COLO668 (cell line): ENCODE data around the gene ACER1.
"Not testable (repeated sequence)": the region's sequence is repeated elsewhere in the genome, so short reads cannot be mapped to it uniquely, and the experiment has no call there.

Experiments used
- DNase-seq: peaks from one replicate; lab custom pipeline; 2025; ENCODE audit not compliant: unreplicated experiment; lab: John Stamatoyannopoulos, UW

Gene ACER1

GRCh38 chr19:6292006-6292405, 41.4 kb downstream of the ACER1 start:
- DNase-seq = no peak

DNA sequence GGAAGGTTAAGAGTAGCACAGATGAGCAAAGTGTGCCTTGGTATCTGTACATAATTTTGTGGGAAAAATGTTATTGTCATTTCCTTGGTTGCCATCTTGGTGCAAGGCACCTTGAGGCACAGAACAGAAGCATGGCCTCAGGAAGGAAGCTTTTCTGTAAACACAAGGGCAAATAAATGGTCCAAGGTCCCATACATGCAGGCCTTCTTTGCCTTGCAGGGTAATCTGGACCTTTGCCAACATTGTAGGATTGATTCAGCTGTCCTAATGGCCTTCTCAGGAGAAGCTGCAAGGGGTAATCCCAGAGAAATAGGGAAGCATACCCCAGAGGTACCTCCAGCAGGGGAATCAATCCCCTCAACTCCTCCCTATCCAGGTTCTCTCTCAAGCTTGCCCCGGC, 44.7 kb downstream of the ACER1 start:
- DNase-seq = no peak

GRCh38 chr19:6287269-6287885, 46.0 kb downstream of the ACER1 start:
- DNase-seq = no peak

DNA sequence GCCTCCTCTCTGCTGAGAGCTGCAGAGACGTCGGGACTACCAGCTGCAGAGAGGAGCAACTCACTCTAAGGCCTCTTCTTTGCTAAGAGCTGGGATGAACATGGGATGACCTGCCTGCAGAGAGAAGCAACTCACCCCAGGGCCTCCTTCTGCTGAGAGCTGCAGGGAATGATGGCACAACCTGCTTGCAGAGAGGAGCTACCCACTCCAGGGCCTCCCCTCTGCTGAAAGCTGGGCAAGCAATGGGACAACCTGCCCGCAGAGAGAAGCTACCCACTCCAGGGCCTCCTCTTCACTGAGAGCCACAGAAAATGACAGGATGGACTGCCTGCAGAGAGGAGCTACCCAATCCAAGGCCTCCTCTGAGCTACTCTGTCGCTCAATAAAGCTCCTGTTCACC, 46.7 kb downstream of the ACER1 start:
- DNase-seq = no peak

- DNase-seq = not testable (repeated sequence)
Measured at GRCh38 chr19:6282393-6282792, 51.0 kb downstream of the ACER1 start.

- DNase-seq = peak; percentile 98
Measured at GRCh38 chr19:6279931-6280591, 53.4 kb downstream of the ACER1 start, which contains the start of gene MLLT1. Gene MLLT1 (minus strand): TSS chr19:6279975. CDS start chr19:6279784, 191 bp downstream.

GRCh38 chr19:6279620-6279930, 53.8 kb downstream of the ACER1 start:
- DNase-seq = no peak

- DNase-seq = no peak
Measured at GRCh38 chr19:6278740-6279619, 54.4 kb downstream of the ACER1 start.

DNA sequence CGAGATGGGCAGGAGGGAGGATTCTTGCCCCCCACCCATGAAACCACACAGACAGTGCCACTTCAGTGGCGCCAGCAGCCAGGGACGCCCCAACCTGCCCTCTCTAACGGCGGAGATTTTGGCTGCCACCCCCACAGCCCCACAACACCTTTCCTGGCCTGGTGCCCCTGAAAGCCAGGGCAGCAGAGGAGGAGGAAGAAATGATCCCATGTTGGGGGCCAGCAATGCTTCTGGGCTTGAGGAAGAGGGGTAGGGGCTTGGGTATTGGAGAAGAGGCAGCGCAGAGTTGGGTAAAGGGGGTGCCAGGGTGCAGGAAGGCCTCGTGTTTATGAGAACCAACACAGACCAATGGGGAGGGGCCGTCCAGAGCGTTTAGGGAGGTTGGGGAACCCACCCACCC, 55.4 kb downstream of the ACER1 start:
- no peak for DNase-seq

DNA sequence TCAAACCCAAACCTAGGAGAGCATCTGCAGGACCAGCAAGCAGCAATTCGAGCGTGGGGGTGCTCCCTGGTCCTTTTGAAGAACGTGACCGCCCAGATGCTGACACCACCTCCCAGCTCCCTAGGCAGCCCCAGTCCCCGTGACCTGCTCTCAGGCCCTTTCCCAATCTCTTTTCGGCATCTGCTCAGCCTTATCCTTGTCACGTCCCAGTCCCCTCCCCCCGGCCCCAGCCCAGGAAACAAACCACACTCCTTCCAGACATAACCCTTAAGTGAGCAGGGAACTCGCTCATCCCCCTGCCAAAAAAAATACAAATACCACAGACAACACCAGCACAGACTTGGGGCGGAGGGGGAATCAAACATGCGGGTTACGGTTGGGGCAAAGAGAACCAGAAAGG, 57.0 kb downstream of the ACER1 start:
- no peak for DNase-seq

DNA sequence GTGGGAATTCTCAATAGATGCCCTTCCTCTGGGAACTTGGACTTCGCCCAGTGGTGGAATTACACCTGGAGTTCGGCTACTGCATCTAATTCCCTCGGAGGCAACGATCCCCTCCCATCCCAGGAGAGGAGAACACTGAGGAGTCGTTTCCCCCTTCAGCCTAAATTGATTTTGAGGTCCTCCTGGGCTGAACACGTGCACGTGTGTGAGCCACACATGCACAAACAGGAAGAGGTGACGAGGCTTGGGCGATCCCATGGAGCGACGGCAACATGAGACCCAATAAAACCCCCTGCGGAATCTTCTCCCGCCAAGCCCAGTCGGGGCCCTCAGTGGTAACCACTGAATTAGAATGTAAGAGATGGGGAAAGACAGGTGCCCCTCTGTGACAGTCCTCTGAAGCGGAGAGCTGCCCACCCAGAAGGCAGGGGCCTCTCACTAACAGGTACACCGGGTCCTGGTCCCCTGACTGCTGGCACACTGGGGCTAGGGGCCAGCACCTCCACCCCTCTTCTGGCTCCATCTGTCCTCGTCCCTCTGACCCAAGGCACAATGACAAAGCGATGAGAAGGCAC, 58.2 kb downstream of the ACER1 start:
- no peak for DNase-seq

DNA sequence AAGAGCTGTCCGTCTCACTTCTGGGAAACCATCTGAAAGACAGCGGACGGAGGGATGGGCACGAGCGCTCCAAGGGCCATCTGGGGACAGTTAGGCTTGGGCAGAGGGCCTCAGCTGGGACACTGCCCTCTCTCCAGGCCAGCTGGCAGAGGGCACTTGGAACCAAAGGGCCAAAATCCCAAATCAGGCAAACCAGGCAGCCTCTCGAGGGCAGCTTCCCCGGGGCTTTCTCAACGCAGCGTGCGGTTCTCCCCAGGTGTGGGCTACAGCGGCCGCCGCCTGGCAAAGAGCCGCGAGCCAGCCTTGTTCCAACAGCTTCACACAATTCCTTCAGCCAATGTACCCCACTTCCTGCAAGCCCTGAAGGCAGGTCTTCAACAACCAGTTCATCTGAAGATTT, 58.7 kb downstream of the ACER1 start:
- no peak for DNase-seq

DNA sequence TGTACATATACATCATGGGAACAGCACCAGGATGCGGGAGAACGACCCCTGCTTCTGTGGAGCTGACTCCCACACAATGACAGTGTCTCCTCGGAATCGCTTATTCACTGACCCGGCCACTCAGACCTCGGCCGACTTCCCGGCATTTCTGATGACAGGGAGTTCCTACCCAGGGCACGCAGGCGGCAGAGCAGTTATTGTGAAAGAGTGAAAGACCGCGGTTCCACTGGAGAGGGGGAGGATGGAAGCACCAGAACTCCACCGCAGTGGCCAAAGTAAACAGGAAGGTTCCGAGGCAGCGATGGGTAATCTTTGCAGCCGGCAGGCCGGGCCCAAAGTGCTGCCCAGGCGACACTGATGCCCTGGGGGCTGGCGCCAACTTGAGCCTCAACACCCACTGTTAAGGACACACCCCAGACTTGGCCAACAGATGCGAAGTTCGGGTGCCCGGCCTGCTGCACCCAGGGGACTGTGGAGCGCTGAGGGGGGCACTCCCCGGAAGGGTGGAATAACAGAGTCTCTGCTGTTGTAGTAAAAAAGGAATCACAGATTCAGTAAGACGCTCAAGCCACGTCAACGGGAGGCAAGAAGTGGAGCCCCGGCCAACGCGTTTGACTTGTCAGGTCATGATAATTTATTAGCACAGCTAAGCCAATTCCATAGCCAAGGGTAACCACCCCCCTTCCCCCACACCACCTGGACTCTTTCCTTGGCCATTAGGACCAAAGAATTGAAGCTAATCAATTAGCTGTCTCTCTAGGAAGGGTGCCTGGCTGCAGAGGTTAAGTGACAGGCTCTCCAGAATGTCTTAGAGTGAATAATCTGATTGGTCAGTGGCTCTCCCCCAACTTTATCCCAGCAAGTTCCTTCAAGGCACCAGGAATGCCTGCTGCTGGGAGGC, 59.5 kb downstream of the ACER1 start:
- DNase-seq = peak; percentile 33

- DNase-seq = no peak
Measured at GRCh38 chr19:6272913-6273600, 60.4 kb downstream of the ACER1 start.

- no peak for DNase-seq
Measured at GRCh38 chr19:6272411-6272791, 61.0 kb downstream of the ACER1 start.

GRCh38 chr19:6271721-6272410, 61.5 kb downstream of the ACER1 start:
- DNase-seq = peak; percentile 59

DNA sequence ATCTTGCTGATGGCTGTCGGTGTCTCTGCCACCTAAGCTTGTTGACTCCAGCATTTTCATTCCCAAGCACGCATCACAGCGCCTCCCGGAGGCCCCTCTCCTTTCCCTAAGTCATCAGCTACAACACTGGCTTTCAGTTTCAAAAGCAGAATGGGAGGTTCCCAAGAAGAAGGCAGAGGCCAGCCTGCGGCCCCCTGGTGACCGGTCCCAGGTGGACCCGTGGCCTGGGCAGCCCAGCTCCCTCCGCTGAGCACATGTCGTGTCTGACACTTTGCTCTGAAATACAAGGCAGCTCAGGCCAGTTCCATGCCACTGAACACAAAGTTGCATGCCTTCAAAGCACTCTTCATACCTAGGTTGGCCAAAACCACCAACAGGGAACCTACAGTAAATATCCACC, 62.2 kb downstream of the ACER1 start:
- DNase-seq = no peak

DNA sequence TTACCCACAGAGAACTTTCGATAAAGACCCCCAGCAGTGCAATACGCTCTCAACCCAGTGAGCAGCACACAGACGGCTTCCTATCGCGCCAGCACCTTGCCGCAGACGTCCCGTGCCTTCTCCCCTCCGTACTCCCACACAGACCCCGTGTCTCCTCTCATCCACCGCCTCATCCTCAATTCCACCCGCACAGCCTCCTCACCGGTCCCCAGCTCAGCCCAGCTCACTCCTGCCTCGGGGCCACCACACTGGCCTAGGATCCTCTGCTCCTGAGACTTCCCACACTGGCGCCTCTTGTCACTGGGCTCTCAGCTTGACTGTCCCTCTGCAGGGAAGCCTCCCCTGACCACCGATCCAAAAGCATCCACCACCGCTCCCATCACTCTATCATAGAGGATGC, 62.6 kb downstream of the ACER1 start:
- no peak for DNase-seq

- DNase-seq = no peak
Measured at GRCh38 chr19:6270076-6270745, 63.2 kb downstream of the ACER1 start.
